Umbilical cord (tissue), 2 donors: Measurements from ENCODE around the gene PCDHGC3. TPM values are rescaled to one million over a fixed set of nuclear protein-coding genes. Genes with fewer than 3 reads are reported as not detected.
"Not testable (repeated sequence)": the region's sequence is repeated elsewhere in the genome, so short reads cannot be mapped to it uniquely, and the experiment has no call there.

Experiments
- DNase-seq: peaks from one replicate; pipeline ENCODE4 v3.0.0-alpha.2; 2015; ENCODE audit warnings: low spot score
- total RNA-seq: library from RNA; depleted of rRNA; stranded (reverse); fragments of >200 nt; gene quantifications from one replicate; pipeline ENCODE4 v1.2.3, GENCODE V29; 2014; ENCODE audit warnings: low replicate concordance; ENCODE audit not compliant: insufficient read depth

PCDHGC3 gene
- 42.9 TPM for total RNA-seq

GRCh38 chr5:141475625-141476131 is at the start of gene PCDHGC3:
Gene PCDHGC3 (plus strand): TSS chr5:141475966. CDS start chr5:141476117, 151 bp downstream.
- peak; percentile 98 for DNase-seq

GRCh38 chr5:141427783-141428426 is 47.9 kb upstream of the PCDHGC3 start:
- DNase-seq = no peak

- DNase-seq = peak; percentile 36
These were observed 45.2 kb upstream of the PCDHGC3 start, which contains the start of gene PCDHGA12 for GRCh38 chr5:141430332-141431113. Gene PCDHGA12 (plus strand): TSS chr5:141430507. CDS start chr5:141430760, 253 bp downstream.

- no peak for DNase-seq
These were observed 44.5 kb upstream of the PCDHGC3 start for GRCh38 chr5:141431286-141431685.

GRCh38 chr5:141432308-141432707 is 43.5 kb upstream of the PCDHGC3 start:
- DNase-seq = not testable (repeated sequence)

GRCh38 chr5:141432726-141433125 is 43.0 kb upstream of the PCDHGC3 start:
- not testable (repeated sequence) for DNase-seq

GRCh38 chr5:141434006-141434405 is 41.8 kb upstream of the PCDHGC3 start:
- no peak for DNase-seq

- no peak for DNase-seq
These were observed 38.5 kb upstream of the PCDHGC3 start for GRCh38 chr5:141437221-141437620.

GRCh38 chr5:141439411-141440141 is 36.2 kb upstream of the PCDHGC3 start:
- no peak for DNase-seq

GRCh38 chr5:141440341-141440740 is 35.4 kb upstream of the PCDHGC3 start:
- DNase-seq = no peak

- DNase-seq = no peak
These were observed 34.1 kb upstream of the PCDHGC3 start for GRCh38 chr5:141441571-141442170.

- no peak for DNase-seq
These were observed 10.4 kb upstream of the PCDHGC3 start for GRCh38 chr5:141465351-141465750.

GRCh38 chr5:141476132-141476911 is 556 bp downstream of the PCDHGC3 start:
- DNase-seq = peak; percentile 84

GRCh38 chr5:141477044-141477575 is 1.3 kb downstream of the PCDHGC3 start:
- DNase-seq = no peak

GRCh38 chr5:141477815-141478214 is 2.0 kb downstream of the PCDHGC3 start:
- DNase-seq = no peak

- peak; percentile 26 for DNase-seq
These were observed 2.7 kb downstream of the PCDHGC3 start for GRCh38 chr5:141478321-141478945.

- DNase-seq = no peak
These were observed 4.0 kb downstream of the PCDHGC3 start for GRCh38 chr5:141479776-141480175.

GRCh38 chr5:141483902-141484301 is 8.1 kb downstream of the PCDHGC3 start:
- DNase-seq = no peak

- no peak for DNase-seq
These were observed 8.5 kb downstream of the PCDHGC3 start for GRCh38 chr5:141484310-141484640.
